HepG2 (cell line): ENCODE results near the gene TMEM238. TPM values are rescaled to one million over a fixed set of nuclear protein-coding genes. Genes with fewer than 3 reads are reported as not detected.
A peak's percentile ranks its signal among the peaks of the same experiment; 100 is the strongest.

Source experiments
- ELF3 ChIP-seq: IDR thresholded peaks from 2 replicates; pipeline ENCODE4 v1.6.1; 2016; ENCODE audit warnings: missing genetic modification reagents, missing compliant biosample characterization
- HMGA1 ChIP-seq: sonication (generic); formaldehyde crosslinking; conservative IDR thresholded peaks from 2 replicates; pipeline ENCODE4 v1.4.0; 2020; ENCODE audit warnings: missing genetic modification reagents
- HNF4A ChIP-seq: sonication (generic); formaldehyde crosslinking; IDR thresholded peaks from 2 replicates; pipeline ENCODE4 v1.4.0; 2020; ENCODE audit warnings: missing genetic modification reagents
- LBX2 ChIP-seq: sonication (generic); formaldehyde crosslinking; IDR thresholded peaks from 2 replicates; pipeline ENCODE4 v1.5.0; 2020; ENCODE audit warnings: missing genetic modification reagents, mild to moderate bottlenecking, borderline replicate concordance
- MTF2 ChIP-seq: sonication (generic); formaldehyde crosslinking; IDR thresholded peaks from 2 replicates; pipeline ENCODE4 v1.5.0; 2020; ENCODE audit warnings: missing genetic modification reagents, borderline replicate concordance
- PITX1 ChIP-seq: sonication (generic); formaldehyde crosslinking; IDR thresholded peaks from 2 replicates; pipeline ENCODE4 v1.5.1; 2020; ENCODE audit warnings: mild to moderate bottlenecking, missing genetic modification reagents
- PRDM4 ChIP-seq: sonication (generic); formaldehyde crosslinking; IDR thresholded peaks from 2 replicates; pipeline ENCODE4 v1.9.0; 2021; ENCODE audit warnings: missing genetic modification reagents, borderline replicate concordance
- SUZ12 ChIP-seq: fragments of 150-350 bp; IDR thresholded peaks from 2 replicates; pipeline ENCODE4 v1.6.1; 2014; ENCODE audit warnings: low read depth, low read length
- SYNCRIP ChIP-seq: fragments of 200-400 bp; formaldehyde crosslinking; IDR thresholded peaks from 2 replicates; pipeline ENCODE4 v1.6.1; 2018; ENCODE audit warnings: mild to moderate bottlenecking, low read depth, low read length; ENCODE audit not compliant: insufficient read depth
- ZNF34 ChIP-seq: sonication (generic); formaldehyde crosslinking; IDR thresholded peaks from 2 replicates; pipeline ENCODE4 v1.4.0; 2020; ENCODE audit warnings: mild to moderate bottlenecking, missing genetic modification reagents, borderline replicate concordance
- ZSCAN9 ChIP-seq: IDR thresholded peaks from 2 replicates; pipeline ENCODE4 v1.6.1; 2016; ENCODE audit warnings: borderline replicate concordance
- polyA plus RNA-seq, 8 experiments: library from polyadenylated mRNA; depleted of rRNA in 3 of 8; stranded (reverse) in 7 of 8; unstranded in 1 of 8; fragments of >200 nt; fragmentation: Illumina TruSeq in 4 of 8; extraction: Trizol in 4 of 8; gene quantifications; 2 replicates each; pipeline versions ENCODE4 v1.2.1 to v1.2.3, GENCODE V29; 2011 to 2016; ENCODE audit warnings: low read depth in 4 of 8, missing spikeins in 1 of 8, mixed read lengths in 1 of 8; ENCODE audit not compliant: insufficient read depth in 1 of 8
- total RNA-seq, 5 experiments: library from RNA; depleted of rRNA; stranded (reverse); fragments of >200 nt; fragmentation: Illumina TruSeq; extraction: Trizol; gene quantifications; 2 replicates each; pipeline ENCODE4 v1.2.3, GENCODE V29; 2016; ENCODE audit warnings: low read depth in 1 of 5
- TF ChIP-seq, protein P1 (sequence below): sonication (generic); formaldehyde crosslinking; IDR thresholded peaks from 2 replicates; pipeline ENCODE4 v1.5.0; 2020; ENCODE audit warnings: missing genetic modification reagents, mild to moderate bottlenecking, borderline replicate concordance
- TF ChIP-seq, protein P2 (sequence below): IDR thresholded peaks from 2 replicates; pipeline ENCODE4 v1.4.0; 2020; ENCODE audit warnings: mild to moderate bottlenecking, missing genetic modification reagents
- TF ChIP-seq, protein P3 (sequence below): sonication (generic); formaldehyde crosslinking; IDR thresholded peaks from 2 replicates; pipeline ENCODE4 v1.5.1; 2020; ENCODE audit warnings: missing genetic modification reagents, mild to moderate bottlenecking, borderline replicate concordance
- TF ChIP-seq, protein P4 (sequence below): sonication (generic); formaldehyde crosslinking; IDR thresholded peaks from 2 replicates; pipeline ENCODE4 v1.4.0; 2020; ENCODE audit warnings: missing genetic modification reagents

TMEM238 gene
- total and polyA plus RNA-seq, 2 of the 13 experiments (the other 11 are each of a cell fraction or from before 2014, with no cell fraction given) = not detected

GRCh38 chr19:55377356-55378131, 6.5 kb downstream of the TMEM238 start (continued):
- TF ChIP-seq PRDM4 (CRISPR knock-in tag) (no peak), MTF2 (CRISPR knock-in tag) (no peak; the same call in 1 of the 2 replicates), HNF4A (CRISPR knock-in tag) (peak; percentile 30; the same call in 1 of the 2 replicates), SUZ12 (no peak), LBX2 (no peak), ZSCAN9 (CRISPR knock-in tag) (no peak), PITX1 (CRISPR knock-in tag) (0 out of 2 replicates have a peak, but pooled peaks have one; percentile 10), ZNF34 (CRISPR knock-in tag) (no peak), SYNCRIP (no peak), ELF3 (CRISPR knock-in tag) (0 out of 2 replicates have a peak, but pooled peaks have one; percentile 36), HMGA1 (CRISPR knock-in tag) (no peak)
- TF ChIP-seq, protein P1, sequence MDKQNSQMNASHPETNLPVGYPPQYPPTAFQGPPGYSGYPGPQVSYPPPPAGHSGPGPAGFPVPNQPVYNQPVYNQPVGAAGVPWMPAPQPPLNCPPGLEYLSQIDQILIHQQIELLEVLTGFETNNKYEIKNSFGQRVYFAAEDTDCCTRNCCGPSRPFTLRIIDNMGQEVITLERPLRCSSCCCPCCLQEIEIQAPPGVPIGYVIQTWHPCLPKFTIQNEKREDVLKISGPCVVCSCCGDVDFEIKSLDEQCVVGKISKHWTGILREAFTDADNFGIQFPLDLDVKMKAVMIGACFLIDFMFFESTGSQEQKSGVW (CRISPR knock-in tag) = no peak
- TF ChIP-seq, protein P2, sequence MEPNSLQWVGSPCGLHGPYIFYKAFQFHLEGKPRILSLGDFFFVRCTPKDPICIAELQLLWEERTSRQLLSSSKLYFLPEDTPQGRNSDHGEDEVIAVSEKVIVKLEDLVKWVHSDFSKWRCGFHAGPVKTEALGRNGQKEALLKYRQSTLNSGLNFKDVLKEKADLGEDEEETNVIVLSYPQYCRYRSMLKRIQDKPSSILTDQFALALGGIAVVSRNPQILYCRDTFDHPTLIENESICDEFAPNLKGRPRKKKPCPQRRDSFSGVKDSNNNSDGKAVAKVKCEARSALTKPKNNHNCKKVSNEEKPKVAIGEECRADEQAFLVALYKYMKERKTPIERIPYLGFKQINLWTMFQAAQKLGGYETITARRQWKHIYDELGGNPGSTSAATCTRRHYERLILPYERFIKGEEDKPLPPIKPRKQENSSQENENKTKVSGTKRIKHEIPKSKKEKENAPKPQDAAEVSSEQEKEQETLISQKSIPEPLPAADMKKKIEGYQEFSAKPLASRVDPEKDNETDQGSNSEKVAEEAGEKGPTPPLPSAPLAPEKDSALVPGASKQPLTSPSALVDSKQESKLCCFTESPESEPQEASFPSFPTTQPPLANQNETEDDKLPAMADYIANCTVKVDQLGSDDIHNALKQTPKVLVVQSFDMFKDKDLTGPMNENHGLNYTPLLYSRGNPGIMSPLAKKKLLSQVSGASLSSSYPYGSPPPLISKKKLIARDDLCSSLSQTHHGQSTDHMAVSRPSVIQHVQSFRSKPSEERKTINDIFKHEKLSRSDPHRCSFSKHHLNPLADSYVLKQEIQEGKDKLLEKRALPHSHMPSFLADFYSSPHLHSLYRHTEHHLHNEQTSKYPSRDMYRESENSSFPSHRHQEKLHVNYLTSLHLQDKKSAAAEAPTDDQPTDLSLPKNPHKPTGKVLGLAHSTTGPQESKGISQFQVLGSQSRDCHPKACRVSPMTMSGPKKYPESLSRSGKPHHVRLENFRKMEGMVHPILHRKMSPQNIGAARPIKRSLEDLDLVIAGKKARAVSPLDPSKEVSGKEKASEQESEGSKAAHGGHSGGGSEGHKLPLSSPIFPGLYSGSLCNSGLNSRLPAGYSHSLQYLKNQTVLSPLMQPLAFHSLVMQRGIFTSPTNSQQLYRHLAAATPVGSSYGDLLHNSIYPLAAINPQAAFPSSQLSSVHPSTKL (CRISPR knock-in tag) = peak; percentile 30; the same call in 1 of the 2 replicates
- TF ChIP-seq, protein P3, sequence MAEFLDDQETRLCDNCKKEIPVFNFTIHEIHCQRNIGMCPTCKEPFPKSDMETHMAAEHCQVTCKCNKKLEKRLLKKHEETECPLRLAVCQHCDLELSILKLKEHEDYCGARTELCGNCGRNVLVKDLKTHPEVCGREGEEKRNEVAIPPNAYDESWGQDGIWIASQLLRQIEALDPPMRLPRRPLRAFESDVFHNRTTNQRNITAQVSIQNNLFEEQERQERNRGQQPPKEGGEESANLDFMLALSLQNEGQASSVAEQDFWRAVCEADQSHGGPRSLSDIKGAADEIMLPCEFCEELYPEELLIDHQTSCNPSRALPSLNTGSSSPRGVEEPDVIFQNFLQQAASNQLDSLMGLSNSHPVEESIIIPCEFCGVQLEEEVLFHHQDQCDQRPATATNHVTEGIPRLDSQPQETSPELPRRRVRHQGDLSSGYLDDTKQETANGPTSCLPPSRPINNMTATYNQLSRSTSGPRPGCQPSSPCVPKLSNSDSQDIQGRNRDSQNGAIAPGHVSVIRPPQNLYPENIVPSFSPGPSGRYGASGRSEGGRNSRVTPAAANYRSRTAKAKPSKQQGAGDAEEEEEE (CRISPR knock-in tag) = no peak
- TF ChIP-seq, protein P4, sequence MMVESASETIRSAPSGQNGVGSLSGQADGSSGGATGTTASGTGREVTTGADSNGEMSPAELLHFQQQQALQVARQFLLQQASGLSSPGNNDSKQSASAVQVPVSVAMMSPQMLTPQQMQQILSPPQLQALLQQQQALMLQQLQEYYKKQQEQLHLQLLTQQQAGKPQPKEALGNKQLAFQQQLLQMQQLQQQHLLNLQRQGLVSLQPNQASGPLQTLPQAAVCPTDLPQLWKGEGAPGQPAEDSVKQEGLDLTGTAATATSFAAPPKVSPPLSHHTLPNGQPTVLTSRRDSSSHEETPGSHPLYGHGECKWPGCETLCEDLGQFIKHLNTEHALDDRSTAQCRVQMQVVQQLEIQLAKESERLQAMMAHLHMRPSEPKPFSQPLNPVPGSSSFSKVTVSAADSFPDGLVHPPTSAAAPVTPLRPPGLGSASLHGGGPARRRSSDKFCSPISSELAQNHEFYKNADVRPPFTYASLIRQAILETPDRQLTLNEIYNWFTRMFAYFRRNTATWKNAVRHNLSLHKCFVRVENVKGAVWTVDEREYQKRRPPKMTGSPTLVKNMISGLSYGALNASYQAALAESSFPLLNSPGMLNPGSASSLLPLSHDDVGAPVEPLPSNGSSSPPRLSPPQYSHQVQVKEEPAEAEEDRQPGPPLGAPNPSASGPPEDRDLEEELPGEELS = 0 out of 2 replicates have a peak, but pooled peaks have one; percentile 19
